Endometrium (tissue), 2 donors: ENCODE results near the gene NPHP4.

Experiments used
- FAIRE-seq: peaks from 2 replicates; lab custom pipeline; 2012; peaks lifted over from hg19 to GRCh38; lab: Jason Lieb, UNC
- donor health status: control.
- donor health status: control.

The NPHP4 gene

GRCh38 chr1:6003568-6004411 is 11.6 kb upstream of the NPHP4 start:
- no peak for FAIRE-seq

GRCh38 chr1:6002714-6003501 is 10.7 kb upstream of the NPHP4 start:
- no peak for FAIRE-seq

GRCh38 chr1:6001992-6002576 is 9.9 kb upstream of the NPHP4 start:
- no peak for FAIRE-seq

- FAIRE-seq = no peak
Measured at GRCh38 chr1:6000444-6001288, 8.4 kb upstream of the NPHP4 start.

- FAIRE-seq = no peak
Measured at GRCh38 chr1:5999711-6000443, 7.7 kb upstream of the NPHP4 start.

GRCh38 chr1:5998906-5999301 is 6.7 kb upstream of the NPHP4 start:
- FAIRE-seq = no peak

GRCh38 chr1:5998051-5998905 is 6.1 kb upstream of the NPHP4 start:
- no peak for FAIRE-seq

GRCh38 chr1:5997316-5997715 is 5.1 kb upstream of the NPHP4 start:
- no peak for FAIRE-seq

GRCh38 chr1:5996641-5997270 is 4.5 kb upstream of the NPHP4 start:
- FAIRE-seq = no peak

GRCh38 chr1:5995871-5996630 is 3.8 kb upstream of the NPHP4 start:
- FAIRE-seq = no peak

GRCh38 chr1:5994713-5995621 is 2.7 kb upstream of the NPHP4 start:
- no peak for FAIRE-seq

GRCh38 chr1:5993556-5994491 is 1.6 kb upstream of the NPHP4 start:
- no peak for FAIRE-seq

- no peak for FAIRE-seq
Measured at GRCh38 chr1:5992814-5993555, 760 bp upstream of the NPHP4 start.

GRCh38 chr1:5991381-5992025 is 722 bp downstream of the NPHP4 start:
- FAIRE-seq = no peak

GRCh38 chr1:5990913-5991312 is 1.3 kb downstream of the NPHP4 start:
- no peak for FAIRE-seq
